ENCODE data around the gene TMBIM6. TPM values are rescaled to one million over a fixed set of nuclear protein-coding genes. Genes with fewer than 3 reads are reported as not detected.

The TMBIM6 gene
- total RNA-seq, 2 experiments from 2014 or later = 120 to 170 TPM

GRCh38 chr12:49693931-49694444 lies 47.4 kb upstream of the TMBIM6 start:
- Histone ChIP-seq H3K4me2 (ENCODE audit: low read length) (no peak overlapping the region), H3K4me1 (ENCODE audit: insufficient read depth, low read length, poor library complexity, severe bottlenecking) (peaks cover 72% of the 10 kb centered on the region), H3K9me3 (ENCODE audit: low read length) (no peaks in the 10 kb centered on the region), H4K20me1 (ENCODE audit: insufficient read depth, low read length) (no peaks in the 10 kb centered on the region), H3K4me3 (ENCODE audit: low read depth, low read length, poor library complexity, severe bottlenecking) (no peak overlapping the region), H3K79me2 (ENCODE audit: insufficient read depth, low read depth, low read length) (peaks cover 39% of the 10 kb centered on the region; the same call in 1 of the 2 replicates), H3K36me3 (ENCODE audit: insufficient read depth, low read length) (no peaks in the 10 kb centered on the region), H3K27ac (ENCODE audit: low read depth, low read length, poor library complexity, severe bottlenecking) (no peak overlapping the region), H3K9me2 (ENCODE audit: insufficient read depth, low read length) (no peaks in the 10 kb centered on the region), H2AFZ (ENCODE audit: low read length) (no peak overlapping the region)
- ChIA-PET POLR2A (interaction anchor here (0.6 to 2.1 kb wide), 4 partner anchors 10 to 1132 kb away, joined by 3 to 12 read pairs (median 4); no protein-coding TSS in a partner anchor), CTCF (ENCODE audit: unreplicated experiment) (interaction anchor here (0.6 kb wide), 1 partner anchor 12 kb away, joined by 3 read pairs; no protein-coding TSS in a partner anchor)
- intact Hi-C loops (cut with micrococcal nuclease; ENCODE audit: unreplicated experiment) = no loop called here
- no TSS peak for BruUV-seq (replicated peaks)
- TF ChIP-seq, protein P1, sequence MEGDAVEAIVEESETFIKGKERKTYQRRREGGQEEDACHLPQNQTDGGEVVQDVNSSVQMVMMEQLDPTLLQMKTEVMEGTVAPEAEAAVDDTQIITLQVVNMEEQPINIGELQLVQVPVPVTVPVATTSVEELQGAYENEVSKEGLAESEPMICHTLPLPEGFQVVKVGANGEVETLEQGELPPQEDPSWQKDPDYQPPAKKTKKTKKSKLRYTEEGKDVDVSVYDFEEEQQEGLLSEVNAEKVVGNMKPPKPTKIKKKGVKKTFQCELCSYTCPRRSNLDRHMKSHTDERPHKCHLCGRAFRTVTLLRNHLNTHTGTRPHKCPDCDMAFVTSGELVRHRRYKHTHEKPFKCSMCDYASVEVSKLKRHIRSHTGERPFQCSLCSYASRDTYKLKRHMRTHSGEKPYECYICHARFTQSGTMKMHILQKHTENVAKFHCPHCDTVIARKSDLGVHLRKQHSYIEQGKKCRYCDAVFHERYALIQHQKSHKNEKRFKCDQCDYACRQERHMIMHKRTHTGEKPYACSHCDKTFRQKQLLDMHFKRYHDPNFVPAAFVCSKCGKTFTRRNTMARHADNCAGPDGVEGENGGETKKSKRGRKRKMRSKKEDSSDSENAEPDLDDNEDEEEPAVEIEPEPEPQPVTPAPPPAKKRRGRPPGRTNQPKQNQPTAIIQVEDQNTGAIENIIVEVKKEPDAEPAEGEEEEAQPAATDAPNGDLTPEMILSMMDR (conservative IDR thresholded peaks at IDR 0.05; ENCODE audit: low read length) = no peak
- TF ChIP-seq EZH2phosphoT487 (IDR thresholded peaks at IDR 0.05; ENCODE audit: borderline replicate concordance, low read depth, low read length) = no peak
- no peak for DNase-seq (ENCODE audit: low spot score)

GRCh38 chr12:49696723-49697122 lies 44.6 kb upstream of the TMBIM6 start:
- Histone ChIP-seq H3K79me2 (ENCODE audit: insufficient read depth, low read depth, low read length) (peaks cover 53% of the 10 kb centered on the region), H3K36me3 (ENCODE audit: insufficient read depth, low read length) (no peaks in the 10 kb centered on the region), H3K9me2 (ENCODE audit: insufficient read depth, low read length) (no peaks in the 10 kb centered on the region), H2AFZ (ENCODE audit: low read length) (no peak overlapping the region), H3K9me3 (ENCODE audit: low read length) (no peaks in the 10 kb centered on the region), H4K20me1 (ENCODE audit: insufficient read depth, low read length) (no peaks in the 10 kb centered on the region), H3K27ac (ENCODE audit: low read depth, low read length, poor library complexity, severe bottlenecking) (no peak overlapping the region), H3K4me3 (ENCODE audit: low read depth, low read length, poor library complexity, severe bottlenecking) (no peak overlapping the region), H3K4me1 (ENCODE audit: insufficient read depth, low read length, poor library complexity, severe bottlenecking) (peaks cover 72% of the 10 kb centered on the region), H3K4me2 (ENCODE audit: low read length) (peak overlapping the region; percentile 94; the same call in 1 of the 2 replicates)
- CTCF ChIA-PET (ENCODE audit: unreplicated experiment) = interaction anchor here (1.5 kb wide), 1 partner anchor 48 kb away, joined by 3 read pairs; no protein-coding TSS in a partner anchor
- no peak for DNase-seq (ENCODE audit: low spot score)
- TF ChIP-seq EZH2phosphoT487 (IDR thresholded peaks at IDR 0.05; ENCODE audit: borderline replicate concordance, low read depth, low read length) = no peak
- TF ChIP-seq, protein P1 (conservative IDR thresholded peaks at IDR 0.05; ENCODE audit: low read length) = no peak
- POLR2A ChIA-PET = interaction anchor here (0.8 to 1.2 kb wide), 5 partner anchors 8 to 36 kb away, joined by 3 to 5 read pairs (median 3); no protein-coding TSS in a partner anchor
- BruUV-seq (replicated peaks) = no TSS peak
- intact Hi-C loops (cut with micrococcal nuclease; ENCODE audit: unreplicated experiment) = no loop called here

GRCh38 chr12:49697808-49698207 lies 43.5 kb upstream of the TMBIM6 start:
- POLR2A ChIA-PET = interaction anchor here (0.9 to 2.4 kb wide), 7 partner anchors 9 to 43 kb away, joined by 3 to 10 read pairs (median 4); partner anchors contain the start of gene FMNL3
- BruUV-seq (replicated peaks) = no TSS peak
- no peaks in the 10 kb centered on the region for H3K36me3 ChIP-seq (ENCODE audit: insufficient read depth, low read length)
- peak overlapping the region; percentile 4 for H3K27ac ChIP-seq (ENCODE audit: low read depth, low read length, poor library complexity, severe bottlenecking)
- H3K4me1 ChIP-seq (ENCODE audit: insufficient read depth, low read length, poor library complexity, severe bottlenecking) = peaks cover 78% of the 10 kb centered on the region
- intact Hi-C loops (cut with micrococcal nuclease; ENCODE audit: unreplicated experiment) = loop anchor here (2.0 kb wide), 1 partner anchor 35 kb away; no protein-coding TSS in a partner anchor
- H3K9me2 ChIP-seq (ENCODE audit: insufficient read depth, low read length) = no peaks in the 10 kb centered on the region
- CTCF ChIA-PET (ENCODE audit: unreplicated experiment) = interaction anchor here (1.5 kb wide), 1 partner anchor 49 kb away, joined by 3 read pairs; no protein-coding TSS in a partner anchor
- no peaks in the 10 kb centered on the region for H4K20me1 ChIP-seq (ENCODE audit: insufficient read depth, low read length)
- H3K4me2 ChIP-seq (ENCODE audit: low read length) = peak overlapping the region; percentile 94
- H2AFZ ChIP-seq (ENCODE audit: low read length) = no peak overlapping the region
- H3K4me3 ChIP-seq (ENCODE audit: low read depth, low read length, poor library complexity, severe bottlenecking) = peak overlapping the region; percentile 61
- no peaks in the 10 kb centered on the region for H3K9me3 ChIP-seq (ENCODE audit: low read length)
- TF ChIP-seq, protein P1 (conservative IDR thresholded peaks at IDR 0.05; ENCODE audit: low read length) = no peak
- TF ChIP-seq EZH2phosphoT487 (IDR thresholded peaks at IDR 0.05; ENCODE audit: borderline replicate concordance, low read depth, low read length) = no peak
- peaks cover 63% of the 10 kb centered on the region for H3K79me2 ChIP-seq (ENCODE audit: insufficient read depth, low read depth, low read length)
- no peak for DNase-seq (ENCODE audit: low spot score)

All from OCI-LY7 (cell line).